OCI-LY3 (cell line): ENCODE measurements around the gene EFEMP1.

ENCODE experiments used
- EZH2phosphoT487 ChIP-seq: fragments of 200-600 bp; shearing (Covaris generic); IDR thresholded peaks from 2 replicates; pipeline ENCODE4 v1.6.1; 2018; ENCODE audit warnings: antibody characterized with exemption, mixed run types, low read depth
- TF ChIP-seq, protein P1 (sequence below): fragments of 200-600, 300-600 bp; sonication (generic); IDR thresholded peaks from 2 replicates; pipeline ENCODE4 v1.5.1; 2014; ENCODE audit warnings: antibody characterized with exemption, low read length, low read depth

DNA sequence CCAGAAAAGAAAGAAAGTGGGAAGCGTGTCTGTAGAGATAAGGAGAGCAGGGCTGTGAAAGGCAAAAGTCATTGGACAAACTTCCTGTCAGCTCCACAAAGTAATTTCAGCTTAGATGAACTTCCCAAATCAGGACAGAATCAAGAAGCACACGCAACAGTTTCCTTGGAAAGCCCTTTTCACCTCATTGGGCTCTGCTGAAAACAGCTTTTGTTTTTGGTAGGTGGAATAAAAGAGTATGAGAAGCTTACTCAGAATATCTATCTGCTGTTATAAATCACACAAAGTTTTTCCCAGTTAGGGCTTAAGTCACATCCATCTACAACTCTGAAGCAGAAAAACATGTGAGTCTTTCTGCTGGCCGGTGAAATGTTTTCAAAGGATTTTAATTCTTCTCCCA, 42.4 kb upstream of the EFEMP1 start:
- TF ChIP-seq, protein P1, sequence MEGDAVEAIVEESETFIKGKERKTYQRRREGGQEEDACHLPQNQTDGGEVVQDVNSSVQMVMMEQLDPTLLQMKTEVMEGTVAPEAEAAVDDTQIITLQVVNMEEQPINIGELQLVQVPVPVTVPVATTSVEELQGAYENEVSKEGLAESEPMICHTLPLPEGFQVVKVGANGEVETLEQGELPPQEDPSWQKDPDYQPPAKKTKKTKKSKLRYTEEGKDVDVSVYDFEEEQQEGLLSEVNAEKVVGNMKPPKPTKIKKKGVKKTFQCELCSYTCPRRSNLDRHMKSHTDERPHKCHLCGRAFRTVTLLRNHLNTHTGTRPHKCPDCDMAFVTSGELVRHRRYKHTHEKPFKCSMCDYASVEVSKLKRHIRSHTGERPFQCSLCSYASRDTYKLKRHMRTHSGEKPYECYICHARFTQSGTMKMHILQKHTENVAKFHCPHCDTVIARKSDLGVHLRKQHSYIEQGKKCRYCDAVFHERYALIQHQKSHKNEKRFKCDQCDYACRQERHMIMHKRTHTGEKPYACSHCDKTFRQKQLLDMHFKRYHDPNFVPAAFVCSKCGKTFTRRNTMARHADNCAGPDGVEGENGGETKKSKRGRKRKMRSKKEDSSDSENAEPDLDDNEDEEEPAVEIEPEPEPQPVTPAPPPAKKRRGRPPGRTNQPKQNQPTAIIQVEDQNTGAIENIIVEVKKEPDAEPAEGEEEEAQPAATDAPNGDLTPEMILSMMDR, result no peak
- TF ChIP-seq EZH2phosphoT487, result no peak
